Activated CD4-positive, alpha-beta T cell treated with anti-CD3 and anti-CD28 coated beads for 36 hours (primary cell): ENCODE results near the gene DHRS9. TPM values are rescaled to one million over a fixed set of nuclear protein-coding genes. Genes with fewer than 3 reads are reported as not detected.
A peak's percentile ranks its signal among the peaks of the same experiment; 100 is the strongest.

Experiments used
- ATAC-seq: fragments of 200-7000 bp; cut with Tn5 transposase; one replicate; pipeline ENCODE4 v1.10.0; 2021; ENCODE audit warnings: mild to moderate bottlenecking, moderate library complexity
- CTCF ChIA-PET: fragments of 350-600 bp; sonication (Branson Sonifier 250); formaldehyde crosslinking; loops from one replicate; lab custom pipeline; 2021; ENCODE audit warnings: antibody characterized with exemption; lab: Charles Lee
- POLR2A ChIA-PET: fragments of 350-600 bp; sonication (Branson Sonifier 250); formaldehyde crosslinking; loops from one replicate; lab custom pipeline; 2021; ENCODE audit warnings: antibody characterized with exemption, inconsistent platforms; lab: Charles Lee
- DNase-seq: peaks from one replicate; pipeline ENCODE4 v3.0.0-alpha.2; 2020
- H3K27ac Mint-ChIP-seq: one replicate; pipeline ENCODE4 v1.8.0; 2021; ENCODE audit warnings: mixed read lengths
- H3K27me3 Mint-ChIP-seq: one replicate; pipeline ENCODE4 v1.8.0; 2021; ENCODE audit warnings: mixed read lengths
- H3K36me3 Mint-ChIP-seq: one replicate; pipeline ENCODE4 v1.8.0; 2021; ENCODE audit warnings: low read depth, mixed read lengths
- H3K4me1 Mint-ChIP-seq: one replicate; pipeline ENCODE4 v1.8.0; 2021; ENCODE audit warnings: mixed read lengths
- H3K4me3 Mint-ChIP-seq: one replicate; pipeline ENCODE4 v1.8.0; 2021; ENCODE audit warnings: mild to moderate bottlenecking, moderate library complexity, mixed read lengths
- H3K9me3 Mint-ChIP-seq: one replicate; pipeline ENCODE4 v1.8.0; 2021; ENCODE audit warnings: low read depth, mixed read lengths
- intact Hi-C, 2 experiments: fragments of 100-400 bp; cut with DNase I in 1 of 2; cut with micrococcal nuclease in 1 of 2; formaldehyde crosslinking; loops; one replicate each; pipeline versions ENCODE4 v1.14.2 to v1.15.1; 2022 to 2024; cut with DNase I, micrococcal nuclease
- total RNA-seq, 2 experiments: library from RNA; stranded (reverse); gene quantifications; one replicate each; pipeline ENCODE4 v1.2.3, GENCODE V29; 2021

The DHRS9 gene
- total RNA-seq, 2 experiments from 2014 or later, result 4.1 to 4.8 TPM

DNA sequence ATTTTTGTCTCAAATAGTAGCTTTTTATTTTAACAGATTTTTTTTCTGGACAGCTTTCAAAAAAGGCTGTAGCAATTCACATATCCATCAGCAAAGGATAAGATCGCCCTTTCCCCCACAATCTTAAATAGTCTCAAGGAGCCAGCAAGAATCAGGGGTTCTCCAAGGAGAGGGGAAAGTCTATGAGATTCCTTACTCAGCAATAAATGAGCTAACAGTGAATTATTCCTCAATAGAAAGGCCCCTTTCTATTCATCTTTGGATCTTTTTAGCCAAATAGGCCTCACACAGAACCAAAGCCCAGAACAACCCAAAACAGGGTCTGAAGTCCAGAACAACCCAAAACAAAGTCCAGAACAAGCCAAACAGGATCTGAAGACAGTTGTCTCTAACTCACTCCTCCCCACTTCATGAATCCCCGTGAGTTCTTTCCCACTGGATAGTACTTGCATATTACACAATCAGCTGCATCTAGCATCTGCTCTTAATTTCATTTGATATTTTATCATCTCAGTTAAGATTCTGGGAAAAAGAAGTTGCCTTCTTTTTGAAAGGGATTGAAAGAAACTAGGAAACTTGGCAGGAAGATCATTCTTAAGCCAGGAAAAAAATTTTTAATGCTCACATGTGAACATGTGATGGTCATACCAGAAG lies 3.4 kb upstream of the DHRS9 start:
- Mint-ChIP-seq H3K27me3 (no peaks in the 10 kb centered on the region), H3K9me3 (no peaks in the 10 kb centered on the region), H3K36me3 (no peaks in the 10 kb centered on the region), H3K4me3 (no peak overlapping the region), H3K27ac (no peak overlapping the region), H3K4me1 (peaks cover 17% of the 10 kb centered on the region)
- ATAC-seq (no peak), DNase-seq (no peak)
- CTCF ChIA-PET, result interaction anchor here (0.7 to 1.4 kb wide), 4 partner anchors 12 to 66 kb away, joined by 3 to 6 read pairs (median 4); no protein-coding TSS in a partner anchor
- intact Hi-C loops, result loop anchor here (2.0 to 5.0 kb wide), 2 partner anchors 89 to 574 kb away; no protein-coding TSS in a partner anchor
- POLR2A ChIA-PET, result no interaction called here

- DNase-seq (no peak), ATAC-seq (no peak)
- intact Hi-C loops, result loop anchor here (2.0 to 5.0 kb wide), 2 partner anchors 90 to 575 kb away; no protein-coding TSS in a partner anchor
- no peaks in the 10 kb centered on the region for H3K27me3 Mint-ChIP-seq
- ChIA-PET POLR2A (no interaction called here), CTCF (interaction anchor here (1.3 kb wide), 1 partner anchor 43 kb away, joined by 4 read pairs; no protein-coding TSS in a partner anchor)
- H3K4me1 Mint-ChIP-seq, result peaks cover 20% of the 10 kb centered on the region
- H3K27ac Mint-ChIP-seq, result no peak overlapping the region
- H3K4me3 Mint-ChIP-seq, result no peak overlapping the region
- H3K36me3 Mint-ChIP-seq, result no peaks in the 10 kb centered on the region
- no peaks in the 10 kb centered on the region for H3K9me3 Mint-ChIP-seq
Observed at GRCh38 chr2:169066897-169067296, 2.5 kb upstream of the DHRS9 start.

DNA sequence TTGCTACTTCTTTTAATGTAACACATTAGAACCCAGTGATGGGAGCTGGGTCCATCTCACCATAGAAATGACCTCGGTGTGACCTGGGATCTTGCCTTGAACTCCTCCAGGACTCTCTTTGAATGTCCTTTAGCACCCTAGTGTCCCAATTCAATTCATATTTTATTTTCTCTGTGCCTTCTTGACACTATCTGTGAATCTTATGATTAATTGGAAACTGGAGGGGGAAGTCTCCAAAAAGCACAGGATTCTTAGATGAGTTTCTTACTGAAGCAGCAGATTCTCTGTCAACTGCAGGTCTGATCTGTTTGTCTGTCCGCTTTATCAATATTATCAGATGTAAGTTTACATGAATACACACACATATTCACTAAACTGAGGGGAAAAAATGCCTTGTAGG lies 470 bp downstream of the DHRS9 start:
- intact Hi-C loops, result loop anchor here (1.0 to 5.0 kb wide), 5 partner anchors 25 to 858 kb away; no protein-coding TSS in a partner anchor
- Mint-ChIP-seq H3K9me3 (peaks cover 6% of the 10 kb centered on the region), H3K27ac (peak overlapping the region; percentile 70), H3K36me3 (peaks cover 9% of the 10 kb centered on the region), H3K4me1 (peaks cover 47% of the 10 kb centered on the region), H3K4me3 (peak overlapping the region; percentile 69), H3K27me3 (no peaks in the 10 kb centered on the region)
- POLR2A ChIA-PET, result no interaction called here
- DNase-seq (no peak), ATAC-seq (no peak)
- CTCF ChIA-PET, result interaction anchor here (0.8 to 1.9 kb wide), 5 partner anchors 22 to 72 kb away, joined by 3 to 7 read pairs (median 4); no protein-coding TSS in a partner anchor

DNA sequence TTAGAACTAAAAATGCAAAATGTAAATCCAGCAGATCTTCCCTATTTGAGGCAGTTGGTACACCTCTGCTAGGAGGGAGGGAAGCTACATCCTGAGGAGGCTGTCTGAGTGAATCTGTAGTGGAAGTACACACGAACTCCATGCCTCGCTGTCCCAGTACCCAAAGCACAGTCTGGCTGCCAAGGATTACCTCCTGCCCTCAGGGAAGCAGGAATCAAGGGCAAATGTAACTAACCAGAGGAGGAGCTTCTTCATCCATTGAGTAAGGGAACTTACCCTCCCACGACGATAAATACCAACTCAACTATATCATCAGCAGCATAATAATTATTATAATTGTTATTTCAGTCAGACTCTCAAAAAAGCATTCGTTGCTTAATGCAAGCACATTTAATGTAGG lies 2.1 kb downstream of the DHRS9 start:
- POLR2A ChIA-PET, result no interaction called here
- Mint-ChIP-seq H3K4me1 (peaks cover 47% of the 10 kb centered on the region), H3K27me3 (no peaks in the 10 kb centered on the region), H3K36me3 (peaks cover 11% of the 10 kb centered on the region), H3K27ac (peak overlapping the region; percentile 8), H3K4me3 (peak overlapping the region; percentile 69), H3K9me3 (peaks cover 6% of the 10 kb centered on the region)
- no peak for ATAC-seq
- CTCF ChIA-PET, result interaction anchor here (1.0 to 1.6 kb wide), 2 partner anchors 38 to 109 kb away, joined by 3 to 6 read pairs; no protein-coding TSS in a partner anchor
- intact Hi-C loops, result loop anchor here in 1 of 2 experiments (5.0 kb wide), 1 partner anchor 859 kb away; no protein-coding TSS in a partner anchor
- no peak for DNase-seq

GRCh38 chr2:169072163-169072925 lies 3.0 kb downstream of the DHRS9 start:
- Mint-ChIP-seq H3K27me3 (no peaks in the 10 kb centered on the region), H3K36me3 (peaks cover 11% of the 10 kb centered on the region), H3K4me3 (peak overlapping the region; percentile 40), H3K9me3 (peaks cover 6% of the 10 kb centered on the region), H3K4me1 (peaks cover 47% of the 10 kb centered on the region), H3K27ac (peak overlapping the region; percentile 72)
- ChIA-PET CTCF (interaction anchor here (1.6 kb wide), 1 partner anchor 37 kb away, joined by 6 read pairs; no protein-coding TSS in a partner anchor), POLR2A (no interaction called here)
- DNase-seq (no peak), ATAC-seq (no peak)
- intact Hi-C loops, result loop anchor here (2.0 to 5.0 kb wide), 2 partner anchors 34 to 860 kb away; no protein-coding TSS in a partner anchor

GRCh38 chr2:169073211-169073962 lies 4.0 kb downstream of the DHRS9 start:
- H3K27me3 Mint-ChIP-seq, result no peaks in the 10 kb centered on the region
- intact Hi-C loops, result loop anchor here (2.0 to 5.0 kb wide), 2 partner anchors 33 to 861 kb away; no protein-coding TSS in a partner anchor
- peaks cover 11% of the 10 kb centered on the region for H3K36me3 Mint-ChIP-seq
- DNase-seq, result no peak
- ATAC-seq, result peak; percentile 31
- H3K4me3 Mint-ChIP-seq, result no peak overlapping the region
- CTCF ChIA-PET, result no interaction called here
- H3K4me1 Mint-ChIP-seq, result peaks cover 44% of the 10 kb centered on the region
- peak overlapping the region; percentile 73 for H3K27ac Mint-ChIP-seq
- POLR2A ChIA-PET, result no interaction called here
- peaks cover 6% of the 10 kb centered on the region for H3K9me3 Mint-ChIP-seq

DNA sequence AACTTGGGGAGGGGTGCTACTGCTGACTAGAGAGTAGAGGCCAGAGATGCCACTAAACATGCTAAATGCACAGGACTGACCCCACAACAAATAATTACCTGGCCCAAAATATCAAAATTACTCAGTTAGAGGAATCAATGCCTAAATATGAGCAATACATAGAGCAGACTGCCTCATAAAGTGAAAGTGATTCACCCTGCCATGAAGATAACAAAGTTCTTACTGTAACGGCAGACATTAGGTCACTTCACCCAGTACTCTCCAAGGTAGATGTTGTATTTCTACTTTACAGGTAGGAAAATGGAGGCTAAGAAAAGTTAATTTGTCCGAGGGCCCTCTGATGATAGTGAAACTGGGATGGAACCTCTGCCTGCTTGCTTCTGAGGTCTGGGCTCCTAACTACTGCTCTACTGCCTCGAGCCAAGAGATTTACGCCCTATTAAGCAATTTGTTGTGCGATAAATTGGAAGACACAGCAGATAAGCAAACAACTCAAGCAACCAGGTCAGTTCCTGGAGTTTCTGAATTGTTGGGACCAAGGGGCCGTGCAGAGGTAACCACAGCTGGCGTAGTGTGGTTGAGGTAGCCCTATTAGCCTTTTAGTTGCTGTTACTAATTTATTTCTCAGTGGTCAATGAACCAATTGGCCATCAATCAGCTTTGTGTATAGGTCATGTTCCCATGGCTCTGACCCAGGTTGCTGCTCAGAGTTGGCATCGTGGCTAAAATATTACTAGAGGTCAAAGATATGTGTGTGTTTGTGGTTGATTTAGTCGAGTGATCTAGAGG lies 4.8 kb downstream of the DHRS9 start:
- peak; percentile 78 for ATAC-seq
- H3K9me3 Mint-ChIP-seq, result peaks cover 6% of the 10 kb centered on the region
- H3K36me3 Mint-ChIP-seq, result peaks cover 11% of the 10 kb centered on the region
- intact Hi-C loops, result loop anchor here (1.0 to 5.0 kb wide), 3 partner anchors 21 to 862 kb away; no protein-coding TSS in a partner anchor
- ChIA-PET POLR2A (no interaction called here), CTCF (interaction anchor here (0.8 kb wide), 1 partner anchor 1782 kb away, joined by 3 read pairs; no protein-coding TSS in a partner anchor)
- H3K27ac Mint-ChIP-seq, result peak overlapping the region; percentile 73
- no peak overlapping the region for H3K4me3 Mint-ChIP-seq
- peaks cover 37% of the 10 kb centered on the region for H3K4me1 Mint-ChIP-seq
- no peak for DNase-seq
- no peaks in the 10 kb centered on the region for H3K27me3 Mint-ChIP-seq

DNA sequence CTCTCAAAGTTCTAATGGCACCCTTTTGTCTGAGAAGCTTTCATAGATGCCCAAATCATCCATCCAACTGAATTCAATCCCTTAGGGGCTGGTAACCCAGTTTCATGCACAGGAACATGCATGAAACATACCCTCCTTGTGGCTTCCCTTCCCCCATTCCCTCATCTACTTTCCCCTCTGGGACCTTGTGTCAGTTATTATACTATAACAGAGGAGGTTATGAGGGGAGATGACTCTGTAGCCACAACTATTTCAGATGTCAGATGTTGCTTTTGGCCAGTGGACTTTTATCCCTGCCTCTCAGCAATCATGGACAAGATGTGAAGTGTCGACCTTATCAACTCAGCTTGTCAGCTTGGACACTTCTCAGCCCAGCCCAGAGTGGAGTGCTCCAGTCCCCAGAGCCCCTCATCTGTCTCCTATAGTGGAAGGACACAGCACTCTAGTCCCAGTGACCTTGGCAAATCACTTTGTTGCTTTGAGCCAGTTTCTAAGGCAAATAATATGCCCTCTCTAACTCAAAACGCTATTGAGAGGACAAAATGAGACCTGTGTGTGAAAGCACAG lies 8.4 kb downstream of the DHRS9 start:
- H3K9me3 Mint-ChIP-seq, result peaks cover 6% of the 10 kb centered on the region
- H3K27me3 Mint-ChIP-seq, result no peaks in the 10 kb centered on the region
- H3K4me3 Mint-ChIP-seq, result no peak overlapping the region
- no peak overlapping the region for H3K27ac Mint-ChIP-seq
- POLR2A ChIA-PET, result no interaction called here
- CTCF ChIA-PET, result interaction anchor here (0.9 kb wide), 1 partner anchor 9 kb away, joined by 3 read pairs; no protein-coding TSS in a partner anchor
- H3K36me3 Mint-ChIP-seq, result peaks cover 8% of the 10 kb centered on the region
- intact Hi-C loops, result loop anchor here in 1 of 2 experiments (5.0 kb wide), 1 partner anchor 285 kb away; the partner anchor contains the start of gene LRP2
- H3K4me1 Mint-ChIP-seq, result peaks cover 22% of the 10 kb centered on the region
- no peak for DNase-seq
- ATAC-seq, result no peak

DNA sequence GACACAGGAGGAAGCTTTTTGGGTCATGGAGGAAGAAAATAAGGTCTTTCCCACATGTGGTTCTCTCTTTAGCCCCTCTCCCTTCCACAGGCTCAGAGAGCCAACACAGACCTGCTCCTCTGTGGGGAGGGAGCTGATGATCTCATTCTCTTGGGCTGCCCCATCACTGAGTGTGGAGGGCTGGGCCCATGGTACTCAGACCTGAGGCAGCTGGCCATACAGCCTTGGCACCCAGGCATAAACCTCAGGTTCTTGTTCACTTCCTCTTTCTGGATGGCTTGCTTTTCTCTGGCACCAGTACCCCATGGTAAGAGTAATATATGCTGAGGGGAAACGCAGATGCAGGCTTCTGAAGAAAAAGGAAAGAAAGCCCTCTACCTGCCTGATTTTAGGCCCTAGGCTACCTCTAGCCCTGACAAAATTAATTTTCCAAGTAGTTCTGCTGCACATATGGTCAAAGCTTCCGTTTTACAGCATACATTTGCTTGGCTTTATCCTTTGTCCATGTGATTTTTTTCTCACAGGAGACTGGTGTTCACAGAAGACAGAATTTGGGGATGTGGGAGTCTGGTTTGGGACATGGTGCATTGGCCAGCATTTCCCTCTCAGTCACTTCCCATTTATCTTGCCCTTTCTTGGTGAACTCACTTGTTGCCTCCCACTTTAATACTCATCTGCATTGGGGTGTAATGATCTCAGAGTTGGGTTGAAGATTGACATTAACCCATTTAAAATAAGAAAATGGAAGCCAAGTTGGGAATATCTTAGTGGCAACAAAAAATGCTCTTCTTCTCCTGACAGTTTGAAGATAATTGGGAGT lies 11.1 kb downstream of the DHRS9 start:
- Mint-ChIP-seq H3K9me3 (no peaks in the 10 kb centered on the region), H3K36me3 (peaks cover 8% of the 10 kb centered on the region), H3K27me3 (no peaks in the 10 kb centered on the region), H3K4me1 (peaks cover 9% of the 10 kb centered on the region), H3K4me3 (no peak overlapping the region), H3K27ac (no peak overlapping the region)
- ATAC-seq (no peak), DNase-seq (no peak)
- CTCF ChIA-PET, result interaction anchor here (0.6 kb wide), 1 partner anchor 131 kb away, joined by 3 read pairs; no protein-coding TSS in a partner anchor
- POLR2A ChIA-PET, result no interaction called here
- intact Hi-C loops, result no loop called here
